H1 (cell line): Measurements from ENCODE around the gene SRSF2. TPM values are rescaled to one million over a fixed set of nuclear protein-coding genes. Genes with fewer than 3 reads are reported as not detected.
A peak's percentile ranks its signal among the peaks of the same experiment; 100 is the strongest.

Experiments
- CTCF ChIA-PET: fragments of 300-600 bp; sonication (Branson Sonifier 250); formaldehyde crosslinking; loops from one replicate; lab custom pipeline; 2021; ENCODE audit not compliant: partially characterized antibody; lab: Charles Lee
- POLR2A ChIA-PET: fragments of 300-600 bp; sonication (Branson Sonifier 250); formaldehyde crosslinking; loops from one replicate; lab custom pipeline; 2021; ENCODE audit warnings: inconsistent platforms; ENCODE audit not compliant: partially characterized antibody; lab: Charles Lee
- DNase-seq, 2 experiments: peaks; one replicate each; pipeline versions ENCODE4 v3.0.0 to v3.0.0-alpha.2; 2010 to 2022; ENCODE audit warnings: low spot score in 2 of 2, low read depth in 1 of 2, mixed read lengths in 1 of 2
- FAIRE-seq: peaks from 2 replicates; lab custom pipeline; 2011; peaks lifted over from hg19 to GRCh38; lab: Jason Lieb, UNC
- H2AFZ ChIP-seq: 2 replicates; pipeline ENCODE4 v1.8.1; 2012; ENCODE audit warnings: low read length, inconsistent platforms
- H2AK5ac ChIP-seq: 2 replicates; pipeline ENCODE4 v1.6.1; 2013; ENCODE audit warnings: low read depth, low read length
- H2BK120ac ChIP-seq: replicated peaks from 2 replicates; pipeline ENCODE3; 2013; ENCODE audit warnings: low read depth, low read length, inconsistent platforms
- H2BK12ac ChIP-seq: 2 replicates; pipeline ENCODE4 v1.6.1; 2013; ENCODE audit warnings: low read depth, low read length
- H2BK15ac ChIP-seq: 2 replicates; pipeline ENCODE4 v1.6.1; 2013; ENCODE audit warnings: low read length
- H2BK20ac ChIP-seq: 2 replicates; pipeline ENCODE4 v1.6.1; 2013; ENCODE audit warnings: low read length
- H2BK5ac ChIP-seq: 2 replicates; pipeline ENCODE4 v1.6.1; 2013; ENCODE audit warnings: low read depth, low read length
- H3K14ac ChIP-seq: 2 replicates; pipeline ENCODE4 v1.6.1; 2013; ENCODE audit warnings: inconsistent platforms; ENCODE audit not compliant: insufficient read length
- H3K18ac ChIP-seq: 2 replicates; pipeline ENCODE4 v1.6.1; 2013; ENCODE audit warnings: low read length; ENCODE audit errors: extremely low read depth
- H3K23ac ChIP-seq: 2 replicates; pipeline ENCODE4 v1.6.1; 2013; ENCODE audit warnings: inconsistent platforms; ENCODE audit not compliant: insufficient read length
- H3K23me2 ChIP-seq: 2 replicates; pipeline ENCODE4 v1.6.1; 2013; ENCODE audit warnings: low read depth, low read length
- H3K27ac ChIP-seq: 2 replicates; pipeline ENCODE4 v1.6.1; 2011; ENCODE audit warnings: low read depth, low read length, inconsistent platforms
- H3K27me3 ChIP-seq, 4 experiments: replicated peaks in 1 of 4; 1 replicate in 1 of 4; 2 replicates in 3 of 4; pipeline versions ENCODE4 v1.6.1 to v1.8.1; 2011 to 2013; ENCODE audit warnings: low read length in 3 of 4, mild to moderate bottlenecking in 3 of 4, inconsistent platforms in 2 of 4, mixed read lengths in 2 of 4, moderate library complexity in 1 of 4; ENCODE audit not compliant: control insufficient read depth in 3 of 4, insufficient read depth in 3 of 4; ENCODE audit errors: extremely low read depth in 1 of 4
- H3K36me3 ChIP-seq, 4 experiments: 2 replicates each; pipeline versions ENCODE4 v1.6.1 to v1.8.1; 2011 to 2013; ENCODE audit warnings: mild to moderate bottlenecking in 4 of 4, low read length in 3 of 4, moderate library complexity in 2 of 4, control low read depth in 1 of 4, inconsistent platforms in 1 of 4; ENCODE audit not compliant: insufficient read depth in 4 of 4, control insufficient read depth in 2 of 4
- H3K4ac ChIP-seq: replicated peaks from 2 replicates; pipeline ENCODE3; 2013; ENCODE audit warnings: low read length, low read depth, mixed read lengths, inconsistent platforms; ENCODE audit not compliant: insufficient read length
- H3K4me1 ChIP-seq, 4 experiments: replicated peaks in 1 of 4; 1 replicate in 1 of 4; 2 replicates in 3 of 4; pipeline versions ENCODE4 v1.6.1 to v1.8.1; 2011 to 2013; ENCODE audit warnings: low read length in 3 of 4, inconsistent platforms in 2 of 4, mixed read lengths in 1 of 4; ENCODE audit not compliant: insufficient read depth in 4 of 4, control insufficient read depth in 3 of 4
- H3K4me2 ChIP-seq, 2 experiments: 2 replicates each; pipeline versions ENCODE4 v1.6.1 to v1.8.1; 2011 to 2013; ENCODE audit warnings: low read depth in 2 of 2, low read length in 2 of 2, control low read depth in 1 of 2, inconsistent platforms in 1 of 2, mild to moderate bottlenecking in 1 of 2; ENCODE audit not compliant: insufficient read depth in 1 of 2
- H3K4me3 ChIP-seq, 4 experiments: fragments of 200-600, 300-600 bp in 1 of 4; sonication (generic), shearing (Covaris generic), sonication (Bioruptor Twin) in 1 of 4; 2 replicates each; pipeline versions ENCODE4 v1.5.1 to v1.8.1; 2011 to 2016; ENCODE audit warnings: low read length in 4 of 4, low read depth in 3 of 4, control low read depth in 2 of 4, inconsistent platforms in 2 of 4, mild to moderate bottlenecking in 2 of 4, mixed read lengths in 1 of 4, moderate library complexity in 1 of 4; ENCODE audit not compliant: insufficient read depth in 2 of 4; ENCODE audit errors: extremely low read depth in 1 of 4
- H3K56ac ChIP-seq: replicated peaks from 2 replicates; pipeline ENCODE3; 2013; ENCODE audit warnings: low read depth, mild to moderate bottlenecking, mixed read lengths, low read length, inconsistent platforms; ENCODE audit not compliant: insufficient read length
- H3K79me1 ChIP-seq: 2 replicates; pipeline ENCODE4 v1.6.1; 2013; ENCODE audit warnings: low read depth, low read length, control low read depth
- H3K79me2 ChIP-seq, 2 experiments: 2 replicates each; pipeline versions ENCODE4 v1.6.1 to v1.8.1; 2012 to 2013; ENCODE audit warnings: low read length in 2 of 2, mild to moderate bottlenecking in 2 of 2, inconsistent platforms in 1 of 2; ENCODE audit not compliant: insufficient read depth in 2 of 2, control insufficient read depth in 1 of 2
- H3K9ac ChIP-seq, 4 experiments: replicated peaks in 1 of 4; 1 replicate in 1 of 4; 2 replicates in 3 of 4; pipeline versions ENCODE4 v1.6.1 to v1.8.1; 2011 to 2013; ENCODE audit warnings: low read depth in 3 of 4, low read length in 3 of 4, control low read depth in 2 of 4, mild to moderate bottlenecking in 2 of 4, moderate library complexity in 2 of 4, inconsistent platforms in 1 of 4; ENCODE audit errors: extremely low read depth in 1 of 4
- H3K9me3 ChIP-seq, 2 experiments: 2 replicates each; pipeline versions ENCODE4 v1.6.1 to v1.8.1; 2012 to 2013; ENCODE audit warnings: mild to moderate bottlenecking in 2 of 2, moderate library complexity in 2 of 2, control low read depth in 1 of 2, inconsistent platforms in 1 of 2, low read depth in 1 of 2, low read length in 1 of 2, mixed read lengths in 1 of 2; ENCODE audit not compliant: insufficient read depth in 2 of 2
- H4K20me1 ChIP-seq, 2 experiments: replicated peaks in 1 of 2; 2 replicates each; pipeline versions ENCODE3 to v1.8.1; 2011 to 2013; ENCODE audit warnings: inconsistent platforms in 2 of 2, low read length in 2 of 2, mild to moderate bottlenecking in 1 of 2; ENCODE audit not compliant: insufficient read depth in 2 of 2, control insufficient read depth in 1 of 2
- H4K5ac ChIP-seq: 2 replicates; pipeline ENCODE4 v1.6.1; 2013; ENCODE audit warnings: low read length, low read depth, mixed read lengths, inconsistent platforms; ENCODE audit not compliant: insufficient read length
- H4K8ac ChIP-seq: 2 replicates; pipeline ENCODE4 v1.8.0; 2013; ENCODE audit warnings: mild to moderate bottlenecking, moderate library complexity, low read length, inconsistent platforms; ENCODE audit not compliant: insufficient read depth; ENCODE audit errors: extremely low read depth
- H4K91ac ChIP-seq: replicated peaks from 2 replicates; pipeline ENCODE3; 2013; ENCODE audit warnings: low read length, mixed read lengths, inconsistent platforms; ENCODE audit not compliant: insufficient read length
- CBX8 ChIP-seq: fragments of 300-800, 300-1000 bp; sonication (generic); IDR thresholded peaks from 2 replicates; pipeline ENCODE4 v1.7.1; 2016; ENCODE audit warnings: low read depth, low read length, borderline replicate concordance
- CEBPB ChIP-seq: IDR thresholded peaks from 2 replicates; pipeline ENCODE4 v1.6.1; 2012; ENCODE audit warnings: low read depth, low read length
- CREB1 ChIP-seq: IDR thresholded peaks from 2 replicates; pipeline ENCODE4 v1.6.1; 2012; ENCODE audit warnings: inconsistent platforms
- CTCF ChIP-seq, 3 experiments: IDR thresholded peaks; 1 replicate in 2 of 3; 2 replicates in 1 of 3; pipeline versions ENCODE4 v1.5.1 to v1.6.1; 2011; ENCODE audit warnings: low read length in 3 of 3, mild to moderate bottlenecking in 3 of 3, inconsistent platforms in 2 of 3, low read depth in 1 of 3, moderate library complexity in 1 of 3; ENCODE audit not compliant: insufficient read depth in 1 of 3; ENCODE audit errors: control extremely low read depth in 1 of 3
- GABPA ChIP-seq: IDR thresholded peaks from 2 replicates; pipeline ENCODE4 v1.6.1; 2011; ENCODE audit warnings: mild to moderate bottlenecking, low read length, moderate library complexity, borderline replicate concordance; ENCODE audit not compliant: insufficient read depth
- KDM4A ChIP-seq: IDR thresholded peaks from one replicate; pipeline ENCODE4 v1.7.1; 2012; ENCODE audit warnings: low read depth, mild to moderate bottlenecking, moderate library complexity, low read length, inconsistent platforms; ENCODE audit not compliant: severe bottlenecking
- SIN3A ChIP-seq, 2 experiments: IDR thresholded peaks in 1 of 2; conservative IDR thresholded peaks in 1 of 2; 2 replicates each; pipeline ENCODE4 v1.6.1; 2011 to 2012; ENCODE audit warnings: low read length in 2 of 2, improper control_type of control experiment in 1 of 2, low read depth in 1 of 2, mild to moderate bottlenecking in 1 of 2
- TBP ChIP-seq: IDR thresholded peaks from 2 replicates; pipeline ENCODE4 v1.6.1; 2011; ENCODE audit warnings: low read depth, low read length, improper control_type of control experiment
- WGBS, 2 experiments: shearing (Covaris generic) in 1 of 2; methylation state at CpG; one replicate each; pipeline versions ENCODE4 v1.1.6 to v1.1.7; 2013 to 2015; ENCODE audit warnings: low lambda C conversion rate in 2 of 2, mixed read lengths in 2 of 2, inconsistent platforms in 1 of 2, low coverage in 1 of 2, missing lambda C conversion rate in 1 of 2; ENCODE audit not compliant: insufficient replicate concordance in 2 of 2, insufficient coverage in 1 of 2, insufficient read length in 1 of 2; ENCODE audit errors: extremely low coverage in 1 of 2, missing lambda C conversion rate in 1 of 2; 5-methylcytosine and 5-hydroxymethylcytosine counted together
- polyA plus RNA-seq, 7 experiments: library from polyadenylated mRNA; depleted of rRNA in 3 of 7; stranded (reverse) in 5 of 7; unstranded in 2 of 7; fragments of >200 nt in 5 of 7; fragments of 200-250 nt in 2 of 7; gene quantifications; 1 replicate in 5 of 7; 2 replicates in 1 of 7; 4 replicates in 1 of 7; pipeline versions ENCODE4 v1.2.1 to v1.2.3, GENCODE V29; 2011 to 2013; ENCODE audit warnings: missing spikeins in 2 of 7, mixed read lengths in 2 of 7
- total RNA-seq: library from RNA; stranded (reverse); fragmentation: NEBNext Ultra II Directional; extraction: Animal tissue kit (Norgen Biotek cat#: 25700); gene quantifications from 2 replicates; pipeline ENCODE4 v1.2.1, GENCODE V29; 2021

Gene SRSF2
- total and polyA plus RNA-seq, 2 of the 8 experiments (the other 6 are each of a cell fraction or from before 2014, with no cell fraction given) = 397 to 401 TPM

GRCh38 chr17:76709077-76709950, 27.8 kb downstream of the SRSF2 start:
- Histone ChIP-seq H3K27ac (no peak overlapping the region), H4K20me1 (peaks cover 0 to 8% of the 10 kb centered on the region in 2 experiments), H3K36me3 (no peaks in the 10 kb centered on the region), H4K8ac (no peak overlapping the region), H3K9ac (no peak overlapping the region), H3K18ac (0 out of 2 replicates have a peak overlapping the region, but pooled peaks have one; percentile 27), H2BK120ac (no peak overlapping the region), H4K5ac (no peak overlapping the region), H2BK5ac (no peak overlapping the region), H3K27me3 (peaks cover 2 to 22% (median 20%) of the 10 kb centered on the region in 4 experiments), H2BK20ac (no peak overlapping the region), H3K23ac (no peak overlapping the region), H3K79me1 (peaks cover 2% of the 10 kb centered on the region), H3K79me2 (no peaks in the 10 kb centered on the region), H3K4me3 (peak overlapping the region; percentile 28 to 67 (median 54); a peak in 7 of 8 replicates), H2BK15ac (peak overlapping the region; percentile 13; the same call in 1 of the 2 replicates), H2AK5ac (peak overlapping the region; percentile 34), H2AFZ (no peak overlapping the region), H2BK12ac (no peak overlapping the region), H3K4me1 (peaks cover 11 to 28% (median 19%) of the 10 kb centered on the region in 4 experiments), H3K56ac (no peak overlapping the region), H3K4me2 (peak overlapping the region; percentile 87 to 89), H3K9me3 (no peaks in the 10 kb centered on the region), H3K4ac (no peak overlapping the region), H4K91ac (no peak overlapping the region), H3K23me2 (peaks cover 11% of the 10 kb centered on the region; the same call in 1 of the 2 replicates), H3K14ac (no peak overlapping the region)
- ChIA-PET POLR2A (interaction anchor here (0.6 to 3.2 kb wide), 10 partner anchors 8 to 142 kb away, joined by 3 to 19 read pairs (median 6); partner anchors contain the start of genes MFSD11 and SRSF2), CTCF (interaction anchor here (0.6 to 5.6 kb wide), 16 partner anchors 8 to 250 kb away, joined by 3 to 67 read pairs (median 5); no protein-coding TSS in a partner anchor)
- no peak for FAIRE-seq
- 57% methylated on average over 28 of the region's 29 CpGs; no CpG with 5 or more reads in 1 of the 2 experiments for WGBS, 2 experiments
- peak in 1 of 2 experiments; percentile 56 for DNase-seq
- no peak for TF ChIP-seq CTCF (IDR thresholded peaks at IDR 0.05; ENCODE audit: control extremely low read depth in 1 of 3, insufficient read depth in 1 of 3, low read depth in 1 of 3, low read length in 3 of 3)
- no peak for TF ChIP-seq TBP
- TF ChIP-seq CREB1 = no peak
- no peak for TF ChIP-seq CEBPB
- no peak for TF ChIP-seq KDM4A
- no peak for TF ChIP-seq GABPA
- no peak for TF ChIP-seq SIN3A (conservative IDR thresholded peaks at IDR 0.05 in 1 of 2, IDR thresholded peaks at IDR 0.05 in 1 of 2; ENCODE audit: low read depth in 1 of 2, low read length in 2 of 2)
- TF ChIP-seq CBX8 = no peak
